Colonic mucosa (tissue), 4 donors: ENCODE measurements around the gene DUS2. TPM values are rescaled to one million over a fixed set of nuclear protein-coding genes. Genes with fewer than 3 reads are reported as not detected.
"Not testable (repeated sequence)": the region's sequence is repeated elsewhere in the genome, so short reads cannot be mapped to it uniquely, and the experiment has no call there.

Source experiments
- DNase-seq: peaks from one replicate; pipeline ENCODE4 v3.0.0-alpha.2; 2020
- H3K27ac ChIP-seq: fragments of 200-600 bp; one replicate; pipeline ENCODE4 v1.8.0; 2021
- H3K27me3 ChIP-seq: fragments of 200-600 bp; one replicate; pipeline ENCODE4 v1.8.0; 2021
- H3K36me3 ChIP-seq: fragments of 200-600 bp; one replicate; pipeline ENCODE4 v1.8.0; 2021
- H3K4me1 ChIP-seq: fragments of 200-600 bp; one replicate; pipeline ENCODE4 v1.8.0; 2021; ENCODE audit warnings: mild to moderate bottlenecking
- H3K4me3 ChIP-seq: fragments of 200-600 bp; one replicate; pipeline ENCODE4 v1.8.0; 2021
- H3K9ac ChIP-seq, 2 donors: one replicate each; pipeline ENCODE4 v1.7.0; 2013; ENCODE audit warnings: control low read depth in 2 of 2, low read depth in 2 of 2, low read length in 2 of 2
- H3K9me3 ChIP-seq: fragments of 200-600 bp; one replicate; pipeline ENCODE4 v1.8.0; 2021
- CTCF ChIP-seq: fragments of 200-600 bp; IDR thresholded peaks from one replicate; pipeline ENCODE4 v1.8.0; 2022; ENCODE audit warnings: antibody characterized with exemption, mild to moderate bottlenecking
- intact Hi-C: fragments of 100-400 bp; cut with DNase I; formaldehyde crosslinking; loops from one replicate; pipeline ENCODE4 v1.14.1; 2022
- total RNA-seq, 2 donors: library from RNA; stranded (reverse); fragmentation: NEBNext Ultra II Directional in 1 of 2; extraction: Animal tissue kit (Norgen Biotek cat#: 25700) in 1 of 2; gene quantifications; one replicate each; pipeline ENCODE4 v1.2.1, GENCODE V29; 2021
- donor health status: healthy.
- donor health status: DM: no; HTN: no; CAD: no.
- donor health status: DM: no; HTN: no; CAD: no.

Gene DUS2
- total RNA-seq, 2 donors from 2014 or later, result 13.1 to 24.6 TPM

GRCh38 chr16:68003031-68003430 lies 20.1 kb upstream of the DUS2 start:
- Histone ChIP-seq H3K4me3 (no peak overlapping the region), H3K27ac (no peak overlapping the region), H3K4me1 (no peaks in the 10 kb centered on the region), H3K9ac (no peak overlapping the region), H3K36me3 (no peaks in the 10 kb centered on the region), H3K27me3 (no peaks in the 10 kb centered on the region), H3K9me3 (no peaks in the 10 kb centered on the region)
- no peak for DNase-seq
- intact Hi-C loops, result no loop called here
- TF ChIP-seq CTCF, result no peak

- no peak for TF ChIP-seq CTCF
- Histone ChIP-seq H3K27ac (peak overlapping the region; percentile 55), H3K4me3 (no peak overlapping the region), H3K36me3 (no peaks in the 10 kb centered on the region), H3K27me3 (no peaks in the 10 kb centered on the region), H3K9me3 (no peaks in the 10 kb centered on the region), H3K9ac (no peak overlapping the region), H3K4me1 (no peaks in the 10 kb centered on the region)
- intact Hi-C loops, result no loop called here
- no peak for DNase-seq
Observed at GRCh38 chr16:68005211-68005610, 17.9 kb upstream of the DUS2 start.

- H3K4me1 ChIP-seq, result no peaks in the 10 kb centered on the region
- H3K9ac ChIP-seq, result no peak overlapping the region
- H3K4me3 ChIP-seq, result no peak overlapping the region
- no peak for DNase-seq
- peak overlapping the region; percentile 55 for H3K27ac ChIP-seq
- intact Hi-C loops, result no loop called here
- H3K9me3 ChIP-seq, result no peaks in the 10 kb centered on the region
- no peaks in the 10 kb centered on the region for H3K36me3 ChIP-seq
- no peak for TF ChIP-seq CTCF
- no peaks in the 10 kb centered on the region for H3K27me3 ChIP-seq
Observed at GRCh38 chr16:68005786-68006286, 17.2 kb upstream of the DUS2 start.

GRCh38 chr16:68009157-68009735 lies 13.8 kb upstream of the DUS2 start:
- DNase-seq, result no peak
- H3K36me3 ChIP-seq, result no peaks in the 10 kb centered on the region
- no peaks in the 10 kb centered on the region for H3K9me3 ChIP-seq
- H3K27ac ChIP-seq, result no peak overlapping the region
- intact Hi-C loops, result no loop called here
- no peak overlapping the region for H3K4me3 ChIP-seq
- no peak for TF ChIP-seq CTCF
- H3K4me1 ChIP-seq, result no peaks in the 10 kb centered on the region
- H3K9ac ChIP-seq, result no peak overlapping the region
- H3K27me3 ChIP-seq, result no peaks in the 10 kb centered on the region

GRCh38 chr16:68009872-68010271 lies 13.2 kb upstream of the DUS2 start:
- H3K27ac ChIP-seq, H3K36me3 ChIP-seq, H3K4me1 ChIP-seq, H3K9me3 ChIP-seq, H3K4me3 ChIP-seq, H3K27me3 ChIP-seq, DNase-seq, H3K9ac ChIP-seq, intact Hi-C loops: not testable (repeated sequence)

- Histone ChIP-seq H3K27ac (no peak overlapping the region), H3K27me3 (no peaks in the 10 kb centered on the region), H3K4me3 (no peak overlapping the region), H3K4me1 (no peaks in the 10 kb centered on the region), H3K9me3 (no peaks in the 10 kb centered on the region), H3K9ac (no peak overlapping the region), H3K36me3 (no peaks in the 10 kb centered on the region)
- intact Hi-C loops, result no loop called here
- TF ChIP-seq CTCF, result no peak
- DNase-seq, result no peak
Observed at GRCh38 chr16:68013440-68013839, 9.6 kb upstream of the DUS2 start.
